Gastrocnemius medialis (tissue), 4 donors: Measurements from ENCODE around the gene TESK2. TPM values are rescaled to one million over a fixed set of nuclear protein-coding genes. Genes with fewer than 3 reads are reported as not detected.

Experiments used
- ATAC-seq, 2 donors: fragments of 150-250 bp; one replicate each; pipeline ENCODE4 v1.9.1; 2016
- DNase-seq, 2 donors: peaks; one replicate each; pipeline ENCODE4 v3.0.0-alpha.2; 2019
- H3K27ac ChIP-seq, 4 donors: fragments of 200-600 bp; sonication (generic); 1 replicate in 1 of 4; 2 replicates in 3 of 4; pipeline ENCODE4 v1.5.1; 2016 to 2018; ENCODE audit warnings: mild to moderate bottlenecking in 2 of 4, moderate library complexity in 1 of 4
- H3K27me3 ChIP-seq, 3 donors: fragments of 200-600 bp; sonication (generic) in 2 of 3; 1 replicate in 1 of 3; 2 replicates in 2 of 3; pipeline versions ENCODE4 v1.5.1 to v1.6.0; 2016 to 2019; ENCODE audit warnings: mild to moderate bottlenecking in 1 of 3, moderate library complexity in 1 of 3
- H3K36me3 ChIP-seq, 2 donors: fragments of 200-600 bp; sonication (generic) in 1 of 2; one replicate each; pipeline ENCODE4 v1.5.1; 2017 to 2018
- H3K4me1 ChIP-seq, 2 donors: fragments of 200-600 bp; sonication (generic) in 1 of 2; one replicate each; pipeline ENCODE4 v1.5.1; 2016 to 2017; ENCODE audit warnings: mild to moderate bottlenecking in 2 of 2
- H3K4me3 ChIP-seq, 4 donors: fragments of 200-600 bp; sonication (generic) in 3 of 4; 1 replicate in 1 of 4; 2 replicates in 3 of 4; pipeline ENCODE4 v1.5.1; 2016 to 2019; ENCODE audit warnings: mild to moderate bottlenecking in 2 of 4
- H3K9me3 ChIP-seq, 3 donors: fragments of 200-600 bp; sonication (generic) in 2 of 3; 1 replicate in 1 of 3; 2 replicates in 2 of 3; pipeline ENCODE4 v1.5.1; 2016 to 2019
- CTCF ChIP-seq, 5 experiments: fragments of 450-650 bp in 3 of 5; fragments of 200-600 bp in 2 of 5; sonication (generic) in 2 of 5; IDR thresholded peaks in 4 of 5; conservative IDR thresholded peaks in 1 of 5; 1 replicate in 4 of 5; 2 replicates in 1 of 5; pipeline ENCODE4 v1.5.1; 2016 to 2019; ENCODE audit warnings: antibody characterized with exemption in 5 of 5, mild to moderate bottlenecking in 3 of 5, moderate library complexity in 3 of 5
- POLR2A ChIP-seq, 2 donors: fragments of 450-650 bp; IDR thresholded peaks; one replicate each; pipeline ENCODE4 v1.6.1; 2017; ENCODE audit warnings: antibody characterized with exemption in 2 of 2, mild to moderate bottlenecking in 2 of 2, moderate library complexity in 2 of 2
- in situ Hi-C, 4 donors: fragments of 200-750 bp; cut with MboI; loops; one replicate each; pipeline versions ENCODE4 v1.15.0 to v1.8.0; 2017; ENCODE audit warnings: low sequenced_read_pairs in 4 of 4
- intact Hi-C: fragments of 100-400 bp; cut with DNase I; formaldehyde crosslinking; loops from one replicate; pipeline ENCODE4 v1.15.1; 2023; ENCODE audit warnings: low total_unique reads
- total RNA-seq, 4 donors: library from RNA; depleted of rRNA; stranded (reverse); fragments of >200 nt; gene quantifications; one replicate each; pipeline versions ENCODE4 v1.1.0 to v1.2.3, GENCODE V29; 2016

Gene TESK2
- total RNA-seq, 4 donors from 2014 or later: 3.4 to 5.8 (median 4.5) TPM

- H3K27me3 ChIP-seq: no peaks in the 10 kb centered on the region
- DNase-seq: no peak
- ATAC-seq: no peak
- no peaks in the 10 kb centered on the region for H3K9me3 ChIP-seq
- in situ Hi-C loops (no loop called here), intact Hi-C loops (no loop called here)
- no peak overlapping the region for H3K27ac ChIP-seq
- H3K4me3 ChIP-seq: peak overlapping the region; percentile 66 to 72 (median 70)
- H3K36me3 ChIP-seq: peaks cover 0 to 11% of the 10 kb centered on the region in 2 donors
- TF ChIP-seq CTCF (IDR thresholded peaks at IDR 0.05 in 4 of 5, conservative IDR thresholded peaks at IDR 0.05 in 1 of 5) (no peak), POLR2A (IDR thresholded peaks at IDR 0.05) (no peak)
- H3K4me1 ChIP-seq: peaks cover 5 to 23% of the 10 kb centered on the region in 2 donors
Measured at GRCh38 chr1:45325851-45326506, 165.0 kb downstream of the TESK2 start.

GRCh38 chr1:45322486-45323040 lies 168.4 kb downstream of the TESK2 start:
- H3K4me3 ChIP-seq: no peak overlapping the region
- no peak for ATAC-seq
- no peaks in the 10 kb centered on the region for H3K27me3 ChIP-seq
- DNase-seq: no peak
- H3K36me3 ChIP-seq: no peaks in the 10 kb centered on the region
- no peak overlapping the region for H3K27ac ChIP-seq
- in situ Hi-C loops: no loop called here
- no peak for TF ChIP-seq POLR2A (IDR thresholded peaks at IDR 0.05)
- no peak for TF ChIP-seq CTCF (IDR thresholded peaks at IDR 0.05 in 4 of 5, conservative IDR thresholded peaks at IDR 0.05 in 1 of 5)
- H3K9me3 ChIP-seq: no peaks in the 10 kb centered on the region
- intact Hi-C loops: no loop called here
- peaks cover 5 to 14% of the 10 kb centered on the region in 2 donors for H3K4me1 ChIP-seq

- intact Hi-C loops: no loop called here
- no peak for ATAC-seq
- in situ Hi-C loops: no loop called here
Measured at GRCh38 chr1:45321444-45321843, 169.5 kb downstream of the TESK2 start.

GRCh38 chr1:45319761-45320160 lies 171.2 kb downstream of the TESK2 start:
- Histone ChIP-seq H3K9me3 (no peaks in the 10 kb centered on the region), H3K27me3 (no peaks in the 10 kb centered on the region), H3K4me3 (no peak overlapping the region), H3K4me1 (no peaks in the 10 kb centered on the region), H3K36me3 (no peaks in the 10 kb centered on the region), H3K27ac (no peak overlapping the region)
- intact Hi-C loops (no loop called here), in situ Hi-C loops (no loop called here)
- DNase-seq (no peak), ATAC-seq (no peak)
- TF ChIP-seq POLR2A (IDR thresholded peaks at IDR 0.05) (no peak), CTCF (IDR thresholded peaks at IDR 0.05 in 4 of 5, conservative IDR thresholded peaks at IDR 0.05 in 1 of 5) (no peak)

More at GRCh38 chr1:45321444-45321843, 169.5 kb downstream of the TESK2 start:
- H3K9me3 ChIP-seq: no peaks in the 10 kb centered on the region
- no peak overlapping the region for H3K4me3 ChIP-seq
- H3K36me3 ChIP-seq: no peaks in the 10 kb centered on the region
- no peak for DNase-seq
- no peak overlapping the region for H3K27ac ChIP-seq
- no peak for TF ChIP-seq CTCF (IDR thresholded peaks at IDR 0.05 in 4 of 5, conservative IDR thresholded peaks at IDR 0.05 in 1 of 5)
- TF ChIP-seq POLR2A (IDR thresholded peaks at IDR 0.05): no peak
- H3K27me3 ChIP-seq: no peaks in the 10 kb centered on the region
- H3K4me1 ChIP-seq: peaks cover 0 to 4% of the 10 kb centered on the region in 2 donors
